ENCODE measurements around the gene ARMC3. TPM values are rescaled to one million over a fixed set of nuclear protein-coding genes. Genes with fewer than 3 reads are reported as not detected.

ARMC3 gene
- total RNA-seq, 1 experiment from 2014 or later = 0.09 TPM

- no peak for TF ChIP-seq CTCF (conservative IDR thresholded peaks at IDR 0.05)
- Histone ChIP-seq H4K91ac (ENCODE audit: insufficient read length, low read depth, low read length) (no peak overlapping the region), H3K4me1 (ENCODE audit: insufficient read depth, low read length) (no peaks in the 10 kb centered on the region; the same call in 1 of the 2 replicates), H2AK5ac (ENCODE audit: insufficient read length, low read length) (no peak overlapping the region), H3K27ac (ENCODE audit: insufficient read length, low read depth, low read length) (no peak overlapping the region), H3K14ac (ENCODE audit: insufficient read depth, low read length) (no peak overlapping the region), H3T11ph (ENCODE audit: low read length) (no peak overlapping the region), H4K5ac (ENCODE audit: insufficient read length, low read depth, low read length) (no peak overlapping the region), H3K27me3 (ENCODE audit: insufficient read depth, low read length) (no peaks in the 10 kb centered on the region; the same call in 1 of the 2 replicates), H4K20me1 (ENCODE audit: control insufficient read depth, insufficient read depth, insufficient read length) (no peaks in the 10 kb centered on the region), H3K9ac (ENCODE audit: extremely low read depth, insufficient read length, low read length) (no peak overlapping the region), H3K56ac (ENCODE audit: insufficient read length, low read depth, low read length) (no peak overlapping the region), H3K4me2 (ENCODE audit: insufficient read depth, insufficient read length, low read length) (no peak overlapping the region), H3K4ac (ENCODE audit: low read depth, low read length) (no peak overlapping the region), H2BK20ac (ENCODE audit: low read depth, low read length, poor library complexity, severe bottlenecking) (no peak overlapping the region), H2BK5ac (ENCODE audit: insufficient read length, low read length) (no peak overlapping the region), H4K8ac (replicated peaks; ENCODE audit: insufficient read length, low read depth, low read length) (no peak overlapping the region), H2BK120ac (ENCODE audit: low read depth, low read length, poor library complexity, severe bottlenecking) (no peak overlapping the region), H2BK12ac (ENCODE audit: insufficient read length, low read depth, low read length) (no peak overlapping the region), H3K79me2 (ENCODE audit: insufficient read depth, low read length) (no peaks in the 10 kb centered on the region), H2BK15ac (ENCODE audit: low read depth, low read length) (no peak overlapping the region), H3K18ac (ENCODE audit: insufficient read length, low read depth, low read length) (no peak overlapping the region), H3K79me1 (ENCODE audit: insufficient read depth, low read depth, low read length, poor library complexity, severe bottlenecking) (no peaks in the 10 kb centered on the region), H3K9me3 (ENCODE audit: control insufficient read depth, low read depth, low read length) (no peaks in the 10 kb centered on the region), H3K23me2 (ENCODE audit: insufficient read length, low read depth, low read length, poor library complexity, severe bottlenecking) (no peaks in the 10 kb centered on the region), H3K23ac (ENCODE audit: insufficient read length, low read depth, low read length) (no peak overlapping the region), H2AFZ (ENCODE audit: low read length) (no peak overlapping the region)
- Mint-ChIP-seq H3K9me3 (no peaks in the 10 kb centered on the region), H3K4me3 (no peak overlapping the region), H3K27me3 (ENCODE audit: low read depth) (no peaks in the 10 kb centered on the region), H3K4me1 (peaks cover 13 to 18% of the 10 kb centered on the region in 2 experiments), H3K27ac (no peak overlapping the region), H3K36me3 (ENCODE audit: insufficient read depth in 1 of 3, low read depth in 3 of 3) (no peaks in the 10 kb centered on the region)
- no peak for DNase-seq
- no CpG with 5 or more reads among the region's 2 CpGs for WGBS (ENCODE audit: extremely low coverage, insufficient read length, low lambda C conversion rate)
Measured at GRCh38 chr10:22980822-22981221, 53.0 kb downstream of the ARMC3 start.

All from H9 (cell line).